Fibroblast of lung (primary cell): ENCODE measurements around the gene AKTIP.

Experiments used
- CTCF ChIP-seq, 2 donors: IDR thresholded peaks in 1 of 2; conservative IDR thresholded peaks in 1 of 2; 1 replicate in 1 of 2; 2 replicates in 1 of 2; pipeline ENCODE4 v1.5.1; 2011 to 2012; ENCODE audit warnings: low read length in 2 of 2, control low read depth in 1 of 2, inconsistent platforms in 1 of 2, low read depth in 1 of 2, mild to moderate bottlenecking in 1 of 2
- EZH2 ChIP-seq: IDR thresholded peaks from 2 replicates; pipeline ENCODE4 v1.5.1; 2012; ENCODE audit warnings: low read length, control low read depth, mild to moderate bottlenecking; ENCODE audit errors: missing control alignments

GRCh38 chr16:53507464-53508179, 4.6 kb upstream of the AKTIP start:
- TF ChIP-seq CTCF (conservative IDR thresholded peaks at IDR 0.05 in 1 of 2, IDR thresholded peaks at IDR 0.05 in 1 of 2; ENCODE audit: low read depth in 1 of 2, low read length in 2 of 2) (no peak), EZH2 (no peak)
